Esophagus muscularis mucosa (tissue), 4 donors: Measurements from ENCODE around the gene DERA. TPM values are rescaled to one million over a fixed set of nuclear protein-coding genes. Genes with fewer than 3 reads are reported as not detected.

Experiments used
- DNase-seq: peaks from one replicate; pipeline ENCODE4 v3.0.0-alpha.2; 2017; ENCODE audit errors: extremely low spot score
- H3K27ac ChIP-seq, 4 donors: fragments of 200-600 bp; sonication (generic); replicated peaks in 1 of 4; 1 replicate in 3 of 4; 2 replicates in 1 of 4; pipeline ENCODE4 v1.5.1; 2016 to 2019; ENCODE audit warnings: mild to moderate bottlenecking in 1 of 4
- H3K27me3 ChIP-seq, 4 donors: fragments of 200-600 bp; sonication (generic); one replicate each; pipeline versions ENCODE4 v1.5.1 to v1.6.0; 2016 to 2019
- H3K36me3 ChIP-seq, 4 donors: fragments of 200-600 bp; sonication (generic); one replicate each; pipeline ENCODE4 v1.5.1; 2016 to 2019
- H3K4me1 ChIP-seq, 4 donors: fragments of 200-600 bp; sonication (generic); one replicate each; pipeline ENCODE4 v1.5.1; 2016 to 2019
- H3K4me3 ChIP-seq, 4 donors: fragments of 200-600 bp; sonication (generic); 1 replicate in 2 of 4; 2 replicates in 2 of 4; pipeline ENCODE4 v1.5.1; 2016 to 2019; ENCODE audit warnings: mild to moderate bottlenecking in 4 of 4, moderate library complexity in 1 of 4
- H3K9me3 ChIP-seq, 4 donors: fragments of 200-600 bp; sonication (generic); 1 replicate in 3 of 4; 2 replicates in 1 of 4; pipeline ENCODE4 v1.5.1; 2016 to 2019
- EP300 ChIP-seq: sonication (generic); formaldehyde crosslinking; IDR thresholded peaks from one replicate; pipeline ENCODE4 v1.6.1; 2017; ENCODE audit warnings: antibody characterized with exemption
- POLR2A ChIP-seq: fragments of 450-650 bp; IDR thresholded peaks from one replicate; pipeline ENCODE4 v1.6.1; 2017; ENCODE audit warnings: antibody characterized with exemption, moderate library complexity, mild to moderate bottlenecking, low read depth
- POLR2AphosphoS5 ChIP-seq, 2 donors: sonication (generic); formaldehyde crosslinking; IDR thresholded peaks; one replicate each; pipeline ENCODE4 v1.6.1; 2017; ENCODE audit warnings: antibody characterized with exemption in 2 of 2
- WGBS: methylation state at CpG from one replicate; pipeline ENCODE4 v1.1.5; 2018; 5-methylcytosine and 5-hydroxymethylcytosine counted together
- intact Hi-C: fragments of 100-400 bp; cut with DNase I; formaldehyde crosslinking; loops from one replicate; pipeline ENCODE4 v1.15.1; 2023
- total RNA-seq, 4 donors: library from RNA; depleted of rRNA; stranded (reverse); fragments of >200 nt; gene quantifications; one replicate each; pipeline versions ENCODE4 v1.1.0 to v1.2.1, GENCODE V29; 2016
- TF ChIP-seq, protein P1 (sequence below), 3 experiments: fragments of 200-600 bp in 2 of 3; fragments of 450-650 bp in 1 of 3; sonication (generic) in 2 of 3; IDR thresholded peaks; one replicate each; pipeline ENCODE4 v1.5.1; 2017 to 2019; ENCODE audit warnings: antibody characterized with exemption in 3 of 3, mild to moderate bottlenecking in 2 of 3, moderate library complexity in 1 of 3

DERA gene
- total RNA-seq, 4 donors from 2014 or later: 30.6 to 47.3 (median 34.3) TPM

- H3K27ac ChIP-seq: no peak overlapping the region
- no peak for DNase-seq
- no peaks in the 10 kb centered on the region for H3K4me1 ChIP-seq
- H3K9me3 ChIP-seq: no peaks in the 10 kb centered on the region
- no peaks in the 10 kb centered on the region for H3K36me3 ChIP-seq
- no peaks in the 10 kb centered on the region for H3K27me3 ChIP-seq
- no peak overlapping the region for H3K4me3 ChIP-seq
- intact Hi-C loops: no loop called here
- TF ChIP-seq POLR2AphosphoS5 (IDR thresholded peaks at IDR 0.05) (no peak), EP300 (no peak), POLR2A (no peak)
- TF ChIP-seq, protein P1, sequence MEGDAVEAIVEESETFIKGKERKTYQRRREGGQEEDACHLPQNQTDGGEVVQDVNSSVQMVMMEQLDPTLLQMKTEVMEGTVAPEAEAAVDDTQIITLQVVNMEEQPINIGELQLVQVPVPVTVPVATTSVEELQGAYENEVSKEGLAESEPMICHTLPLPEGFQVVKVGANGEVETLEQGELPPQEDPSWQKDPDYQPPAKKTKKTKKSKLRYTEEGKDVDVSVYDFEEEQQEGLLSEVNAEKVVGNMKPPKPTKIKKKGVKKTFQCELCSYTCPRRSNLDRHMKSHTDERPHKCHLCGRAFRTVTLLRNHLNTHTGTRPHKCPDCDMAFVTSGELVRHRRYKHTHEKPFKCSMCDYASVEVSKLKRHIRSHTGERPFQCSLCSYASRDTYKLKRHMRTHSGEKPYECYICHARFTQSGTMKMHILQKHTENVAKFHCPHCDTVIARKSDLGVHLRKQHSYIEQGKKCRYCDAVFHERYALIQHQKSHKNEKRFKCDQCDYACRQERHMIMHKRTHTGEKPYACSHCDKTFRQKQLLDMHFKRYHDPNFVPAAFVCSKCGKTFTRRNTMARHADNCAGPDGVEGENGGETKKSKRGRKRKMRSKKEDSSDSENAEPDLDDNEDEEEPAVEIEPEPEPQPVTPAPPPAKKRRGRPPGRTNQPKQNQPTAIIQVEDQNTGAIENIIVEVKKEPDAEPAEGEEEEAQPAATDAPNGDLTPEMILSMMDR (IDR thresholded peaks at IDR 0.05): no peak
- 97% methylated on average over 1 of the region's 1 CpG for WGBS
These were observed 151.5 kb downstream of the DERA start for GRCh38 chr12:16062611-16063010.

GRCh38 chr12:16063726-16064125 is 152.6 kb downstream of the DERA start:
- intact Hi-C loops: no loop called here

DNA sequence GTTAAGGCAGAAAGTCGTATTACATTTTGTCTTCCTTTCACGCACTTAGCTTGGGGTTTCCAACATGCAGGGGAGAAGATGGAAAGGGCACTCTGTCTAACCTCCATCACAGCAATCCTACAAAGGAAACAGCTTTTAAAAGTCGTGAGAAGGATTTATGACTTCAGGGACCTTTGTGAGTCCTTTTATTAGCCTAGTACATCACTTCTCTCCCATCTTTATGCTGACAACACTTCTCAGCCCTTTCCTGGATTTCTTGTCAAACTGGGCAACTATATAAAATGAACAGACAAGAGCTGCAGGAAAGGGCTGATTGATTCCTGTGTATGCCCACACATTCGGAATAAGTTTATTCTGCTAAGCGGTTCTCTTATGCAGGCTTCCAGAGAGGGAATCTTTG is 159.0 kb downstream of the DERA start:
- intact Hi-C loops: no loop called here
- Histone ChIP-seq H3K27me3 (no peaks in the 10 kb centered on the region), H3K27ac (no peak overlapping the region), H3K9me3 (no peaks in the 10 kb centered on the region), H3K36me3 (no peaks in the 10 kb centered on the region), H3K4me1 (no peaks in the 10 kb centered on the region), H3K4me3 (no peak overlapping the region)
- TF ChIP-seq, protein P1 (IDR thresholded peaks at IDR 0.05): no peak
- TF ChIP-seq POLR2AphosphoS5 (IDR thresholded peaks at IDR 0.05) (no peak), POLR2A (no peak), EP300 (no peak)
- no peak for DNase-seq
- WGBS: 72% methylated on average over 5 of the region's 5 CpGs

More at GRCh38 chr12:16063726-16064125, 152.6 kb downstream of the DERA start:
- Histone ChIP-seq H3K4me3 (no peak overlapping the region), H3K4me1 (no peaks in the 10 kb centered on the region), H3K27me3 (no peaks in the 10 kb centered on the region), H3K27ac (no peak overlapping the region), H3K36me3 (no peaks in the 10 kb centered on the region), H3K9me3 (no peaks in the 10 kb centered on the region)
- WGBS: 92% methylated on average over 1 of the region's 1 CpG
- TF ChIP-seq, protein P1 (IDR thresholded peaks at IDR 0.05): no peak
- no peak for TF ChIP-seq POLR2AphosphoS5 (IDR thresholded peaks at IDR 0.05)
- DNase-seq: no peak

DNA sequence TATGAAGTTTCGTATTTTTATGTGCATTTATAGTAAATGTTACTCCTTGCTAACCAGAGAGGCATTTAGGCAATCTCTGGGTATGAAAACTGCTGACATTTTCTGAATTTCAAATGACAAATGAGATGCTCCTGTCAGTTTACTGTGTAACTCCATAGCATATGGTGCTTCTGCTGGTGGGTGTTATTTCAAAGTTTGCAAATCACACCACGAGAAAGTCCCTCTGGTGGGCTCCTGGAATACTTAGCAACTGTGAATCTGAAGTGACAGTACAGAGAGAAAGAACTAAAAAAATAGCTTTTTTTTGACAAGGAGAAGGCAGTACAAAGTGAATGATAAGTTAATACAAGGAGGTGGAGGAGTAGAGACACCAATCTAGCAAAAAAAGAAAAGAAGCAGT is 161.5 kb downstream of the DERA start:
- Histone ChIP-seq H3K9me3 (no peaks in the 10 kb centered on the region), H3K27ac (no peak overlapping the region), H3K4me1 (no peaks in the 10 kb centered on the region), H3K4me3 (no peak overlapping the region), H3K36me3 (no peaks in the 10 kb centered on the region), H3K27me3 (no peaks in the 10 kb centered on the region)
- no peak for DNase-seq
- intact Hi-C loops: no loop called here
- TF ChIP-seq POLR2AphosphoS5 (IDR thresholded peaks at IDR 0.05) (no peak), POLR2A (no peak), EP300 (no peak)
- TF ChIP-seq, protein P1 (IDR thresholded peaks at IDR 0.05): no peak
- WGBS: 84% methylated on average over 2 of the region's 2 CpGs

GRCh38 chr12:16074894-16075293 is 163.8 kb downstream of the DERA start:
- no peak for TF ChIP-seq POLR2AphosphoS5 (IDR thresholded peaks at IDR 0.05)
- TF ChIP-seq POLR2A: no peak
- TF ChIP-seq, protein P1 (IDR thresholded peaks at IDR 0.05): no peak
- no peak for TF ChIP-seq EP300
- no peaks in the 10 kb centered on the region for H3K9me3 ChIP-seq
- no peak overlapping the region for H3K27ac ChIP-seq
- no peaks in the 10 kb centered on the region for H3K36me3 ChIP-seq
- DNase-seq: no peak
- no peaks in the 10 kb centered on the region for H3K27me3 ChIP-seq
- H3K4me1 ChIP-seq: no peaks in the 10 kb centered on the region
- intact Hi-C loops: no loop called here
- 68% methylated on average over 2 of the region's 2 CpGs for WGBS
- H3K4me3 ChIP-seq: no peak overlapping the region
